H9 (cell line): Measurements from ENCODE around the gene CDHR5. TPM values are rescaled to one million over a fixed set of nuclear protein-coding genes. Genes with fewer than 3 reads are reported as not detected.

Experiments used
- DNase-seq: peaks from one replicate; pipeline ENCODE4 v3.0.0-alpha.2; 2017
- H2AFZ ChIP-seq: one replicate; pipeline ENCODE4 v1.6.1; 2013; ENCODE audit warnings: mild to moderate bottlenecking, low read length, control low read depth, moderate library complexity
- H2AK5ac ChIP-seq: 2 replicates; pipeline ENCODE4 v1.6.1; 2013; ENCODE audit warnings: low read length, control low read depth, mixed read lengths; ENCODE audit not compliant: insufficient read length
- H2BK120ac ChIP-seq: one replicate; pipeline ENCODE4 v1.6.1; 2013; ENCODE audit warnings: low read depth, mild to moderate bottlenecking, low read length, control low read depth, inconsistent platforms; ENCODE audit not compliant: poor library complexity, severe bottlenecking
- H2BK12ac ChIP-seq: 2 replicates; pipeline ENCODE4 v1.6.1; 2013; ENCODE audit warnings: low read length, control low read depth, mixed read lengths, low read depth; ENCODE audit not compliant: insufficient read length
- H2BK15ac ChIP-seq: 2 replicates; pipeline ENCODE4 v1.6.1; 2013; ENCODE audit warnings: low read depth, low read length, control low read depth
- H2BK20ac ChIP-seq: one replicate; pipeline ENCODE4 v1.6.1; 2013; ENCODE audit warnings: low read depth, mild to moderate bottlenecking, low read length, control low read depth, inconsistent platforms; ENCODE audit not compliant: poor library complexity, severe bottlenecking
- H2BK5ac ChIP-seq: 2 replicates; pipeline ENCODE4 v1.6.1; 2013; ENCODE audit warnings: low read length, control low read depth, mixed read lengths; ENCODE audit not compliant: insufficient read length
- H3K14ac ChIP-seq: 2 replicates; pipeline ENCODE4 v1.6.1; 2013; ENCODE audit warnings: low read length, control low read depth; ENCODE audit not compliant: insufficient read depth
- H3K18ac ChIP-seq: 2 replicates; pipeline ENCODE4 v1.6.1; 2013; ENCODE audit warnings: low read depth, mild to moderate bottlenecking, mixed read lengths, low read length, control low read depth; ENCODE audit not compliant: insufficient read length
- H3K23ac ChIP-seq: 2 replicates; pipeline ENCODE4 v1.6.1; 2013; ENCODE audit warnings: low read length, control low read depth, mixed read lengths, low read depth; ENCODE audit not compliant: insufficient read length
- H3K23me2 ChIP-seq: 2 replicates; pipeline ENCODE4 v1.6.1; 2013; ENCODE audit warnings: low read depth, mild to moderate bottlenecking, mixed read lengths, low read length, control low read depth; ENCODE audit not compliant: insufficient read length, poor library complexity, severe bottlenecking
- H3K27ac ChIP-seq: 2 replicates; pipeline ENCODE4 v1.5.1; 2013; ENCODE audit warnings: low read length, control low read depth, mixed read lengths, low read depth; ENCODE audit not compliant: insufficient read length
- H3K27me3 ChIP-seq: 2 replicates; pipeline ENCODE4 v1.6.1; 2013; ENCODE audit warnings: low read length, control low read depth, inconsistent platforms; ENCODE audit not compliant: insufficient read depth
- H3K4ac ChIP-seq: 2 replicates; pipeline ENCODE4 v1.6.1; 2013; ENCODE audit warnings: low read depth, mild to moderate bottlenecking, control low read depth, inconsistent platforms, low read length, moderate library complexity
- H3K4me1 ChIP-seq: 2 replicates; pipeline ENCODE4 v1.6.1; 2013; ENCODE audit warnings: low read length, control low read depth, inconsistent platforms; ENCODE audit not compliant: insufficient read depth
- H3K4me2 ChIP-seq: 2 replicates; pipeline ENCODE4 v1.6.1; 2013; ENCODE audit warnings: low read length, control low read depth, mixed read lengths; ENCODE audit not compliant: insufficient read length, insufficient read depth
- H3K56ac ChIP-seq: 2 replicates; pipeline ENCODE4 v1.6.1; 2013; ENCODE audit warnings: low read depth, mild to moderate bottlenecking, mixed read lengths, low read length, control low read depth; ENCODE audit not compliant: insufficient read length
- H3K79me1 ChIP-seq: 2 replicates; pipeline ENCODE4 v1.6.1; 2013; ENCODE audit warnings: low read depth, mild to moderate bottlenecking, moderate library complexity, low read length, control low read depth, inconsistent platforms; ENCODE audit not compliant: insufficient read depth, poor library complexity, severe bottlenecking
- H3K79me2 ChIP-seq: 2 replicates; pipeline ENCODE4 v1.6.1; 2013; ENCODE audit warnings: low read length, control low read depth, inconsistent platforms; ENCODE audit not compliant: insufficient read depth
- H3K9ac ChIP-seq: 2 replicates; pipeline ENCODE4 v1.6.1; 2013; ENCODE audit warnings: low read length, control low read depth, mixed read lengths; ENCODE audit not compliant: insufficient read length; ENCODE audit errors: extremely low read depth
- H3K9me3 ChIP-seq: one replicate; pipeline ENCODE4 v1.6.1; 2013; ENCODE audit warnings: low read depth, low read length, inconsistent platforms; ENCODE audit not compliant: control insufficient read depth
- H3T11ph ChIP-seq: one replicate; pipeline ENCODE4 v1.6.1; 2013; ENCODE audit warnings: mild to moderate bottlenecking, low read length, control low read depth, inconsistent platforms
- H4K20me1 ChIP-seq: one replicate; pipeline ENCODE4 v1.6.1; 2013; ENCODE audit not compliant: control insufficient read depth, insufficient read length, insufficient read depth
- H4K5ac ChIP-seq: 2 replicates; pipeline ENCODE4 v1.6.1; 2013; ENCODE audit warnings: low read depth, mild to moderate bottlenecking, mixed read lengths, low read length, control low read depth; ENCODE audit not compliant: insufficient read length
- H4K8ac ChIP-seq: replicated peaks from 2 replicates; pipeline ENCODE4 v1.6.1; 2013; ENCODE audit warnings: low read length, control low read depth, mixed read lengths, low read depth; ENCODE audit not compliant: insufficient read length
- H4K91ac ChIP-seq: 2 replicates; pipeline ENCODE4 v1.6.1; 2013; ENCODE audit warnings: low read depth, mild to moderate bottlenecking, moderate library complexity, mixed read lengths, low read length, control low read depth; ENCODE audit not compliant: insufficient read length
- H3K27ac Mint-ChIP-seq, 3 experiments: 2 replicates in 2 of 3; 3 replicates in 1 of 3; pipeline ENCODE4 v1.8.0; 2020 to 2021; ENCODE audit warnings: mixed read lengths in 3 of 3, mild to moderate bottlenecking in 1 of 3, moderate library complexity in 1 of 3
- H3K27me3 Mint-ChIP-seq: 2 replicates; pipeline ENCODE4 v1.8.0; 2021; ENCODE audit warnings: low read depth, mild to moderate bottlenecking, moderate library complexity, mixed read lengths
- H3K36me3 Mint-ChIP-seq, 3 experiments: 2 replicates in 2 of 3; 3 replicates in 1 of 3; pipeline ENCODE4 v1.8.0; 2020 to 2021; ENCODE audit warnings: low read depth in 3 of 3, mixed read lengths in 3 of 3; ENCODE audit not compliant: insufficient read depth in 1 of 3
- H3K4me1 Mint-ChIP-seq, 2 experiments: 2 replicates each; pipeline ENCODE4 v1.8.0; 2020; ENCODE audit warnings: mixed read lengths in 2 of 2
- H3K4me3 Mint-ChIP-seq, 2 experiments: 2 replicates in 1 of 2; 3 replicates in 1 of 2; pipeline ENCODE4 v1.8.0; 2020 to 2021; ENCODE audit warnings: mild to moderate bottlenecking in 2 of 2, mixed read lengths in 2 of 2, moderate library complexity in 1 of 2
- H3K9me3 Mint-ChIP-seq, 2 experiments: 2 replicates in 1 of 2; 3 replicates in 1 of 2; pipeline ENCODE4 v1.8.0; 2020; ENCODE audit warnings: mild to moderate bottlenecking in 2 of 2, mixed read lengths in 2 of 2, moderate library complexity in 1 of 2
- CTCF ChIP-seq: fragments of 200-600 bp; sonication (generic); conservative IDR thresholded peaks from 3 replicates; pipeline ENCODE4 v1.8.0; 2021; ENCODE audit warnings: antibody characterized with exemption, mild to moderate bottlenecking
- WGBS: extraction: QIAGEN DNeasy Blood & Tissue Kit; methylation state at CpG from one replicate; pipeline ENCODE4 v1.1.7; 2013; ENCODE audit warnings: missing lambda C conversion rate, low lambda C conversion rate, mixed read lengths; ENCODE audit not compliant: insufficient read length; ENCODE audit errors: extremely low coverage; 5-methylcytosine and 5-hydroxymethylcytosine counted together
- total RNA-seq: library from RNA; stranded (reverse); gene quantifications from 2 replicates; pipeline ENCODE4 v1.2.1, GENCODE V29; 2021

The CDHR5 gene
- total RNA-seq, 1 experiment from 2014 or later, result not detected

- Histone ChIP-seq H3K18ac (no peak overlapping the region), H3K27me3 (peaks cover 6% of the 10 kb centered on the region; the same call in 1 of the 2 replicates), H3K4ac (no peak overlapping the region), H4K8ac (no peak overlapping the region), H2BK12ac (no peak overlapping the region), H4K91ac (no peak overlapping the region), H3T11ph (no peak overlapping the region), H2AFZ (no peak overlapping the region), H3K23me2 (no peaks in the 10 kb centered on the region), H4K5ac (no peak overlapping the region), H2BK5ac (no peak overlapping the region), H3K14ac (no peak overlapping the region; the same call in 1 of the 2 replicates), H3K4me2 (no peak overlapping the region), H3K23ac (no peak overlapping the region), H3K4me1 (no peaks in the 10 kb centered on the region), H2BK20ac (no peak overlapping the region), H3K79me2 (no peaks in the 10 kb centered on the region), H3K9ac (no peak overlapping the region), H3K79me1 (no peaks in the 10 kb centered on the region), H2AK5ac (no peak overlapping the region), H4K20me1 (no peaks in the 10 kb centered on the region), H3K27ac (no peak overlapping the region), H3K56ac (no peak overlapping the region), H3K9me3 (no peaks in the 10 kb centered on the region), H2BK120ac (no peak overlapping the region), H2BK15ac (no peak overlapping the region)
- no CpG with 5 or more reads among the region's 25 CpGs for WGBS
- no peak for DNase-seq
- Mint-ChIP-seq H3K27ac (no peak overlapping the region), H3K9me3 (no peaks in the 10 kb centered on the region; a peak in 1 of 5 replicates), H3K27me3 (peaks cover 27% of the 10 kb centered on the region), H3K4me3 (no peak overlapping the region), H3K4me1 (peaks cover 6 to 18% of the 10 kb centered on the region in 2 experiments), H3K36me3 (peaks cover 0 to 3% (median 0%) of the 10 kb centered on the region in 3 experiments; a peak in 3 of 7 replicates)
- TF ChIP-seq CTCF, result no peak
These were observed 603 bp downstream of the CDHR5 start for GRCh38 chr11:623999-624704.
